RWPE2 (cell line): ENCODE data around the gene RAB1A.

ENCODE experiments used
- ATAC-seq: fragments of 200-7000 bp; cut with Tn5 transposase; 3 replicates; pipeline ENCODE4 v1.9.1; 2021; ENCODE audit warnings: low read depth
- DNase-seq: peaks from one replicate; pipeline ENCODE4 v3.0.0-alpha.2; 2020; ENCODE audit warnings: low spot score
- H3K27ac ChIP-seq: fragments of 450-650 bp; 2 replicates; pipeline ENCODE4 v1.5.1; 2017; ENCODE audit warnings: mild to moderate bottlenecking; ENCODE audit not compliant: poor library complexity, severe bottlenecking
- H3K27me3 ChIP-seq: fragments of 250-450 bp; sonication (Bioruptor Pico); 2 replicates; pipeline ENCODE4 v1.5.1; 2021; ENCODE audit warnings: mild to moderate bottlenecking, moderate library complexity; ENCODE audit not compliant: insufficient read depth, poor library complexity, severe bottlenecking
- H3K36me3 ChIP-seq: fragments of 250-450 bp; sonication (Bioruptor Pico); 2 replicates; pipeline ENCODE4 v1.5.1; 2020; ENCODE audit warnings: low read depth, mild to moderate bottlenecking, moderate library complexity
- H3K4me1 ChIP-seq: fragments of 250-450 bp; sonication (Bioruptor Pico); 2 replicates; pipeline ENCODE4 v1.5.1; 2021; ENCODE audit warnings: mild to moderate bottlenecking, moderate library complexity; ENCODE audit not compliant: insufficient read depth, poor library complexity, severe bottlenecking
- H3K4me3 ChIP-seq: fragments of 250-450 bp; sonication (Bioruptor Pico); 2 replicates; pipeline ENCODE4 v1.5.1; 2021; ENCODE audit warnings: mild to moderate bottlenecking, moderate library complexity; ENCODE audit not compliant: severe bottlenecking
- H3K9me3 ChIP-seq: fragments of 250-450 bp; sonication (Bioruptor Pico); 2 replicates; pipeline ENCODE4 v1.5.1; 2021; ENCODE audit warnings: mild to moderate bottlenecking, moderate library complexity; ENCODE audit not compliant: severe bottlenecking
- TF ChIP-seq, protein P1 (sequence below): fragments of 450-650 bp; IDR thresholded peaks from one replicate; pipeline ENCODE4 v1.5.1; 2017; ENCODE audit warnings: mild to moderate bottlenecking, moderate library complexity; ENCODE audit not compliant: poor library complexity, severe bottlenecking

The RAB1A gene

DNA sequence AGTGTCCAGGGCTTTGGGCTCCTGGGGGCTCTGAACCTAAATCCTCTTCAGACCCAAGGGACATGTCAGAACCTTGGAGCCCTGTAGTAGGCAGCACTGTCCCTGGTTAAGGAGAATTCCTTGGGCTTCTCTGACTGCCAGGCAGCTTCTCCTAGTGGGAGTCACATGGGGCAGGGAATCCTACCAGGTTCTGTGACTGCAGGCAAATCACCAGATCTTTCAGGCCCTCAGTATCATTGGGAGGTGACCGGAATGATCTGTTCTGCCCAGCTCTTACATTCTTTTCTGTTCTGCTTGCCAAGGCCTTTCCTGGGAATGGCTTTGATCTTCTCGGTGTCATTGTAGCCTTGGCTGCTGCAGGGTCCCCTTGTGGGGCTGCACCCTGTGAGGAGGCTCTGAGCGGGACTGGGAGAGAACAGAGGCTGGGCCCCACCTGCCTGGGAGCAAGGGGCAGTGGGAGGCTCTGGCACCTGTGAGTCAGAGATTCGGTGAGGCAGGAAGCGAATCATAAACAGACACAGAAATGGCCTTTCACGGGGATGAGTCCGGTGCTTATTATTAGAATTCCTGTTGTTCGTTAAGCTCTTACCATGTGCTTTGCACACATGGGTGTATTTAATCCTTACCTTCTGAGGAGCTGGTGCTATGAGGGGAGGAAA is 59.6 kb downstream of the RAB1A start:
- DNase-seq (no peak), ATAC-seq (peak; percentile 66)
- Histone ChIP-seq H3K27ac (peak overlapping the region; percentile 41), H3K9me3 (no peaks in the 10 kb centered on the region), H3K4me3 (no peak overlapping the region), H3K27me3 (no peaks in the 10 kb centered on the region), H3K4me1 (peaks cover 45% of the 10 kb centered on the region), H3K36me3 (peaks cover 32% of the 10 kb centered on the region)
- TF ChIP-seq, protein P1, sequence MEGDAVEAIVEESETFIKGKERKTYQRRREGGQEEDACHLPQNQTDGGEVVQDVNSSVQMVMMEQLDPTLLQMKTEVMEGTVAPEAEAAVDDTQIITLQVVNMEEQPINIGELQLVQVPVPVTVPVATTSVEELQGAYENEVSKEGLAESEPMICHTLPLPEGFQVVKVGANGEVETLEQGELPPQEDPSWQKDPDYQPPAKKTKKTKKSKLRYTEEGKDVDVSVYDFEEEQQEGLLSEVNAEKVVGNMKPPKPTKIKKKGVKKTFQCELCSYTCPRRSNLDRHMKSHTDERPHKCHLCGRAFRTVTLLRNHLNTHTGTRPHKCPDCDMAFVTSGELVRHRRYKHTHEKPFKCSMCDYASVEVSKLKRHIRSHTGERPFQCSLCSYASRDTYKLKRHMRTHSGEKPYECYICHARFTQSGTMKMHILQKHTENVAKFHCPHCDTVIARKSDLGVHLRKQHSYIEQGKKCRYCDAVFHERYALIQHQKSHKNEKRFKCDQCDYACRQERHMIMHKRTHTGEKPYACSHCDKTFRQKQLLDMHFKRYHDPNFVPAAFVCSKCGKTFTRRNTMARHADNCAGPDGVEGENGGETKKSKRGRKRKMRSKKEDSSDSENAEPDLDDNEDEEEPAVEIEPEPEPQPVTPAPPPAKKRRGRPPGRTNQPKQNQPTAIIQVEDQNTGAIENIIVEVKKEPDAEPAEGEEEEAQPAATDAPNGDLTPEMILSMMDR = no peak

DNA sequence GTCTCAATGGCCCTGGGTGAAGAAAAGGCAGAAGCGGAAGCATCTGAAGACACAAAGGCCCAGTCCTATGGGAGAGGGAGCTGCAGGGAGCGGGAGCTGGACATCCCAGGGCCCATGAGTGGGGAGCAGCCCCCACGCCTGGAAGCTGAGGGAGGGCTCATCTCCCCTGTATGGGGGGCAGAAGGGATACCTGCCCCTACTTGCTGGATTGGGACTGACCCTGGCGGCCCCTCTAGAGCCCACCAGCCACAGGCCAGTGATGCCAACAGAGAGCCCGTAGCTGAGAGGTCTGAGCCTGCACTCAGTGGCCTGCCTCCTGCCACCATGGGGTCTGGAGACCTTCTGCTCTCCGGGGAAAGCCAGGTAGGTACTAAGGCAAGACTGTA is 60.5 kb downstream of the RAB1A start:
- Histone ChIP-seq H3K27me3 (no peaks in the 10 kb centered on the region), H3K4me1 (peaks cover 51% of the 10 kb centered on the region), H3K4me3 (no peak overlapping the region), H3K27ac (peak overlapping the region; percentile 41), H3K36me3 (peaks cover 31% of the 10 kb centered on the region), H3K9me3 (no peaks in the 10 kb centered on the region)
- no peak for DNase-seq
- TF ChIP-seq, protein P1 = no peak
- ATAC-seq = no peak

DNA sequence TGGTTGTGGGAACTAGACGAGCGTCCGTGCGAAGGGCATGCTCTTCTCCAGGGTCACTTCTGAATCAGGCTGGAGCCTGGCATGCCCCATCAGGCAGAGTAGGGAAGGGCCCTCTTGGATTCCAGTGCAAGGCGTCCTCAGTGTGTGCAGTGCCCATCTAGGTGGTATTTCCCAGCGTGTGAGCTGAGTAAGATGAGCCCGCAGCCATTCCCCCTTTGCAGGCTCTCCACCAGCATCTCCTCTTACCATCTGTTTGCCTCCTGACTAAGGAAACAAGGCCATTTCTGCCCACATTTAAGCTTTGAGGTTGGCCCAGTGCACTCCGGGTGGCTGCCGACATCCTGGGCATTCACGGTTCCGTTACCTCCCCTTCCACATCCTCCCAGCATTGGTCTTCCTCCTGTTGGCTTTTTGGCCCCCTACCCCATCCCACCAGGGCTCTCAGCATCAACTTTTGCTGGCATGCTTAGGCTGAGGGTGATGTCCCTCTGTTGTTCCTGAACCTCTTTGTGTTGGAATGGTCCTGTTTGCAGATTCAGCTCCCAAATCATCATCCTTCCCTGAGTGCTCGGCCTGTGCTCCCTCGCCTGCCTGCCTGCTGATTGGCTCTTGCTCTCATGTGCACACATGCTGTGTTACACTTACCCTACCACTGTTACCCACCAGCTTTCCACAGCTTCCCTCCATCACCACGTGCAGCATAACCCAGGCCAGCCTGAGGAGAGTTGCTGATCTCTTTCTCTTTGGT is 61.9 kb downstream of the RAB1A start:
- peaks cover 21% of the 10 kb centered on the region for H3K36me3 ChIP-seq
- TF ChIP-seq, protein P1 = no peak
- H3K4me1 ChIP-seq = peaks cover 59% of the 10 kb centered on the region
- H3K27ac ChIP-seq = peak overlapping the region; percentile 41
- no peak overlapping the region for H3K4me3 ChIP-seq
- no peaks in the 10 kb centered on the region for H3K9me3 ChIP-seq
- DNase-seq (no peak), ATAC-seq (no peak)
- H3K27me3 ChIP-seq = no peaks in the 10 kb centered on the region

DNA sequence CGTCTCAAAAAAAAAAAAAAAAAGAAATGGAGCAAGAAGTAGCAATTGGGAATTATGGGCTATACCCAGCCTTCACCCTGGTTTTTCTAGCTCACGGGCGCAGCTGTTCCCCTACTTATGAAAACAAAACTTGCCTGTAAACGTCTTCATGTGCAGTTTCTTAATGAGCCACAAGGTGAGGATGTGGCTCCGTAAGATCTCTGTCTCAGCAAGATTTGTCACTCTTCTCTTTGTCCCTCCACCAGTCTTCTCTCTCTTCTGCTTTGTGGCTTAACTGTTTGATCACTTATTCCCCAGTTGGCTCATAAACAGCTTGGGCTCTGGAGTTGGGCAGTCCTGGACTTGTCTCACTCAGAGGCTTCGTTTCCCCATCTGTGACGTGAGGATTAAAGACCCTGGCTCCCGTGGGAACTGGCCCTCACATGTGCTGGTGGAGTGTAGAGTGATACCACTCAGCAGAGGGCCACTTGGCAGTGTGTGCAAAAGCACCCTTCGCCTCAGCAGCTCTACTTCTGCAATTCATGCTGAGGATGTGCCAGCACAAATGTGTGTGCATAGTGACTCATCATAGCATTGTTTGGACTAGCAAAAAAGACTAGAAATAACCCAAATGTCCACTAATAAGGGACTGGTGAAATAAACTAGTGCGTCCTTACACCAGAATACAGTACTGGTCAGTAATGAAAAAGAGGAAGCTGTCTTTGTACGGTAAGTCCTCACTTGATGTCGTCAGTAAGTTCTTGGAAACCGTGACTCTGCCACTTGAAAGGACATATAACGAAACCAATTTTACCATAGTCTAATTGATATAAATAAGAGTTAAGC is 65.0 kb downstream of the RAB1A start:
- peak; percentile 87 for ATAC-seq

More for the DNA sequence above, 65.0 kb downstream of the RAB1A start:
- Histone ChIP-seq H3K27me3 (no peaks in the 10 kb centered on the region), H3K36me3 (peaks cover 7% of the 10 kb centered on the region), H3K9me3 (no peaks in the 10 kb centered on the region), H3K4me3 (no peak overlapping the region), H3K4me1 (peaks cover 44% of the 10 kb centered on the region), H3K27ac (peak overlapping the region; percentile 74)
- TF ChIP-seq, protein P1 = peak; percentile 74
- DNase-seq = no peak
